GM18873 (cell line): ENCODE data around the gene BPIFB3.
"Not testable (repeated sequence)": the region's sequence is repeated elsewhere in the genome, so short reads cannot be mapped to it uniquely, and the experiment has no call there.

ENCODE experiments used
- ATAC-seq: cut with Tn5 transposase; IDR thresholded peaks from one replicate; pipeline ENCODE4 v1.9.1; 2021; ENCODE audit warnings: mild to moderate bottlenecking, moderate library complexity, moderate number of reproducible peaks; ENCODE audit not compliant: unreplicated experiment, low FRiP score

The BPIFB3 gene

DNA sequence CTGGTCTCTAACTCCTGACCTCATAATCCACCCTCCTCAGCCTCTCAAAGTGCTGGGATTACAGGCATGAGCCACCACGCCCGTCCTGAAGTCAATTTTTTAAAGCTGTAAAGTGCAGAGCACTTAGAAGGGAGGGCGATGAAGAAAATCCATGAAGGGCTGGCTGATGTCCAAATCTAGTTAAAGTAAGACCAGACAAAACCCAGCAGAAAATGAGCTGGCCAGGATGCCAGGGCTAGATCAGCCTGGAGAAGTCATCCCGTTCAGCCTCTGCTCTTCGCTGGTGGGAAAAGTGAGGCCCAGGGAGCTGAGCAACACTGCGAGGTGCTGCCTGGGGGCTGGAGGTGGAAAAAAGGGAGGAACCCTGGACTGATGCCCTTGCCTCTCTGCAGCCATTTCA lies 28.8 kb downstream of the BPIFB3 start:
- ATAC-seq: no peak

DNA sequence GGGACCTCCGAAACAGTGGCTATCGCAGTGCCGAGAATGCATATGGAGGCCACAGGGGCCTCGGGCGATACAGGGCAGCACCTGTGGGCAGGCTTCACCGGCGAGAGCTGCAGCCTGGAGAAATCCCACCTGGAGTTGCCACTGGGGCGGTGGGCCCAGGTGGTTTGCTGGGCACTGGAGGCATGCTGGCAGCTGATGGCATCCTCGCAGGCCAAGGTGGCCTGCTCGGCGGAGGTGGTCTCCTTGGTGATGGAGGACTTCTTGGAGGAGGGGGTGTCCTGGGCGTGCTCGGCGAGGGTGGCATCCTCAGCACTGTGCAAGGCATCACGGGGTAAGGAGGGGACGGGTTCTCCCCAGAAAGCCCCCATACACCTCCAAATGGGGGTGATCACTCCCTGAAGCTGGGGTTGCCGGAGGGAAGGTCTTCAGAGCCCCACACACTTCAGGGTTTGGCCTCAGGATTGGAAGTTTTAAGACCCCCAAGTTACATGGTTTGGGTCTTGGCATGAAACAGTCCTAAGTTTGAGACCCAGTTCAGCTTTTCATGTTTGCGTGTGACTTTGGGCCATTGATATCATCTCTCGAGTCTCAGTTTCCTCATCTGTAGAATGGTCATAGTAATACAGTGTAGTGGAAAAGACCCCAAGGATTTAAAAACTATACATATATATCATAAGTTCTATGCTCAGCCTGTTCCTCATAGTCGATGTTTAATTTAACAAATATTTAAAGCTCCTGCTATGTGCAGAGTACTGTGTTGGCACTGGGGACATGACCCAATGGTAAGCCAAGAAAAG lies 30.0 kb downstream of the BPIFB3 start:
- no peak for ATAC-seq

DNA sequence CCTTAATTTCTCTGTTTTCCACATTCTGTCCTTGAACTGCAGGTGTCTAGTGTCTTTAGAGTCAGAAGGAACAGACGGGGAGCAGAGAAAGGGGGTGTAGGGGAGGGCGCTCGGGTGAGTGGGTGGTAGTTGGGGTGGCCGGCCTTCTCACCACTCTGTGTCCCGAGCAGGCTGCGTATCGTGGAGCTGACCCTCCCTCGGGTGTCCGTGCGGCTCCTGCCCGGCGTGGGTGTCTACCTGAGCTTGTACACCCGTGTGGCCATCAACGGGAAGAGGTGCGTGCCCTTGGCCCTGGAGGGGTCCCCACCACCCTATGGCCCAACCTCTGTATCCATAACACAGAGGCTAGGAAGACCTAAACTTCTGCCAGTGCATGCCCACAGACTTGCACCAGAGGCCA lies 31.0 kb downstream of the BPIFB3 start:
- no peak for ATAC-seq

DNA sequence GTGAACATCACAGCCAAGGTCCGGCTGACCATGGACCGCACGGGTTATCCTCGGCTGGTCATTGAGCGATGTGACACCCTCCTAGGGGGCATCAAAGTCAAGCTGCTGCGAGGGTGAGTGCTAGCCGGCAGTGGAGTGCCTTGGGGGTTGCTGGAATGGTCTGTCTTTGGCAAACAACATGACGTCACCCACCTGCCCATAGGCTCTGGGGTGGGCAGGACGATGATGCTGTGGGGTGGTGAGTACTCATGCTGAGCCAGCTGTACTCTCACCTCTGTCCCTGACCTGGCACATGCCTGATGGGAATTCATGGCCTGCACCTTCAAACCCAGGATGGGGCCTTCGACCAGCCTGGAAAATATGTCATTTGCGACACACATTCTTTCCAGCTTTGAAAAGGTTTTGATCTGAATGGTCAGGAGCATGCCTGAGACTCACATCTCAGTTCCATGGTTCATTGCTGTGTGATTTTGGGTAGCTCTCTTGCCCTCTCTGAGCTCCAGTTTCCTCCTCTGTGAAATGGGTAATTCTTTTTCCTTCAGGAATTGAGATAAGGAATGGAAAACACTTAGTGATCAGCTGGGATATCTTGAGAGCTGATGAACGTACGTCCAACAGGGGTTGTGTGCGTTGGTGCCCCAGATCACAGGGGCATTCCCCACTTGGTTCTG lies 32.5 kb downstream of the BPIFB3 start:
- no peak for ATAC-seq

DNA sequence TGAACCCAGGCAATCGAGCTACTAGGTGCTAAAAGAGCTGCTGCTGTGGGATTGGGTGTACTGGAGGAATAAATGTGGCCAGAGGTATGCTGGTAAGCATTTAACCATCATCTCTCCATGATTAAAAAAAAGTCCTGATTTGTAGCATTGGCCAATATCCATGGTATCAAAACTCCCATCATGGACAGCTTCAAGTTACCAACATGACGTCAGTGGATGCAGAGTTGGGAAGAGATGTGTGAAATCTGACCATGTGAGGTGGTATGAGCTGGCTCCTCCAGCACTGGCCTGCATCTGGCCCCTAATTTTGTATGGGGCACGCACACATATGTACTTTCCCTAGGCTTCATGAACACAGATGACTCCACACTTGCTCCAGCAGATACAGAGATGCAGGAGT lies 37.4 kb downstream of the BPIFB3 start:
- no peak for ATAC-seq

DNA sequence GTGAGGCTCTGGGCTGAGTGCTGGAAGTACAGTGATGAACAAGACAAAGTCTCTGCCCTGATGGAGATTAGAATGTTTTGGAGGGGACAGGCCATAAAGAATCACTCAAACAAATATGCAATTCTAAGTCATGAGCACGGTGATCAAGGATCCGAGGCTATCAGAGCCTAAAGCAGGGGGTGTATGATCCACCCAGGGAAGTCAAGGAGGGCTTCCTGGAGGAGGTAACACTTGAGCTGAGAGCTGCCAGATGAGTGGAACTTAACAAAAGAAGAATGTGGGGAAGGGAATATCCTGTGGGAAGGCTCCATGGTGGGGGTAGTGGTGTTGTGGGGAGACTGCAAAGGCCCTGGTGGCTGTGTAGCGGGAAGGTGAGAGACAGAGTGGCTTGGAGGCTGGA lies 38.0 kb downstream of the BPIFB3 start:
- ATAC-seq: no peak

DNA sequence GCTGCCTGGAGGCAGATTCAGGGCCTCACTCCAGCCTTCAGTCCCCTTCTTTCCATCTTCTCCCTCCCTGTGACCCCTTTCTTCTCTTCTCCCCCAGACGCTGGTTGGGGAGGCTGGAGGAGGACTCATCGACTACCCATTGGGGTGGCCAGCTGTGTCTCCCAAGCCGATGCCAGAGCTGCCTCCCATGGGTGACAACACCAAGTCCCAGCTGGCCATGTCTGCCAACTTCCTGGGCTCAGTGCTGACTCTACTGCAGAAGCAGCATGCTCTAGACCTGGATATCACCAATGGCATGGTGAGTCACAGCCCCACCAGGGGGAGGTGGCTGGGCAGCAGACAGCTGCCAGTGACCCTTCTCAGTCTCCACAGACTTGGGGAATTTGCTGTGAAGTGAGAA lies 38.7 kb downstream of the BPIFB3 start:
- ATAC-seq: no peak

DNA sequence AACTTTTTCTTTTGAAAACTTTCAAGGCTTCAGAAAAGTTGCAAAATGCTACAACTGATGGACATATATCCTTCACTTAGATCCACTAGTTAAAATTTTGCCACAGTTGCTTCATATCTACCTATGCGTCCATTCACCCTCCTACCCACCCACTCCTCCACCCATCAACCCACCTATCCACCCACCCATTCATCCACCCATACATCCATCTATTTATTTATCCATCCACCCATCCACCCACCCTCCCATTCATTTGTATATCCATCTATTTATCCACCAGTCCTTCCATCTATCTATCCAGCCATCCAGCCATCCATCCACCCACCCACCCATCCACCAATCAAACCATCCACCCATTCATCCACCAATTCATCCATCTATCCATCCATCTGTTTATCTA lies 39.4 kb downstream of the BPIFB3 start:
- ATAC-seq: no peak

DNA sequence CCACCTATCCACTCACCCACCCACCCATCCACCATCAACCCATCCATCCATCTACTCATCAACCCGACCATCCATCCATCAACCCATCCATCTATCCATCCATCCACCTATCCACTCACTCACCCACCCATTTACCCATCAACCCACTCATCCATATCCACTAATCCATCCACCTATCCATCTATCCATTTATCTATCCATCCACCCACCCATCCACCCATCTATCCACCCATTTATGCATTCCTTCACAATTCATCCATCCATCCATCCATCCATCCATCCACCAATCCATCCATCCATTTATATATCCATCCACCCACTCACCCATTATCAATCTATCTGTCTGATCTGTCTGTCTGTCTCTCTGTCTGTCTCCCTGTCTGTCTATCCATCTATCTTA lies 39.9 kb downstream of the BPIFB3 start:
- ATAC-seq: no peak

DNA sequence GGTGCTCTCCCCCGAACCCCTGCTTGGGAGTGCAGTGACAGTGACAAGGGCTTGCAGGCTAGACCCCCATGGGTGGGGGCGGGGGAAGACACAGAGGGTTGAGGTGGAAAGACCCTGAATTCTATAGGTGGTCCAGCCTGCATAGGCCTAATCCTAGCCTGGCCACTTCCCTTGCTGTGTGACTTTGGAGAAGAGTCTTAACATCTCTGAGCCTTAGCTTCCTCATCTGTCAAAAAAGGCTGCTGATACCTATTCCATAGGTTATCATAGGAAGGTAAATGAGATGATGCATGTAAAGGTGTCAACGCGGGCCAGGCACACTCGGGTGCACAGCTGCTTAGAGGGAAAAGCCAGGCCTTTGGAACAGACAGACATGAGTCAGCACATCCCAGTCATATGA lies 41.5 kb downstream of the BPIFB3 start:
- no peak for ATAC-seq

DNA sequence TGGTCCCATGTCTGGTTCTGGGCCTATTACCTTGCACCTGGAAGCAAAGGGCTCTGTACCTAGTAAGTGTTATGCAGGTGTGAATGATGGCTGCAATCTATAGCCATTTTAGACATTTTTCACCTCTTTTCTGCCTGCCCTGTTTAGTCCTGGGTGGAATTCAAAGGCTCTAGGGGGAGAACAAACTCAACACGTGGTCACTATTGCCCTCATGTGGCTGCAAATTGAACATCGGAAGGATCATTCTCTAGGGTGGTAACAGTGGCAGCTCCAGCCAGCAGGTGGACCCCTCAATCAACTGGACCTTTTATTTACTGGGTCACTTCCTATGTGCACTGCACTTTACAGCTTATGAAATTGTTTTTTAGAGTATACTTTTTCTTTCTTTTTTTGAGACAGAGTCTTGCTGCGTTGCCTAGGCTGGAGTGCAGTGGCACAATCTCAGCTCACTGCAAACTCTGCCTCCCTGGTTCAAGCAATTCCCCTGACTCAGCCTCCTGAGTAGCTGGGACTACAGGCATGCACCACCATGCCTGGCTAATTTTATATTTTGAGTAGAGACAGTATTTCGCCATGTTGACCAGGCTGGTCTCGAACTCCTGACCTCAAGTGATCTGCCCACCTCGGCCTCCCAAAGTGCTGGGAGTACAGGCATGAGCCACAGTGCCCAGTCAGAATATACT lies 42.3 kb downstream of the BPIFB3 start:
- ATAC-seq: not testable (repeated sequence)

DNA sequence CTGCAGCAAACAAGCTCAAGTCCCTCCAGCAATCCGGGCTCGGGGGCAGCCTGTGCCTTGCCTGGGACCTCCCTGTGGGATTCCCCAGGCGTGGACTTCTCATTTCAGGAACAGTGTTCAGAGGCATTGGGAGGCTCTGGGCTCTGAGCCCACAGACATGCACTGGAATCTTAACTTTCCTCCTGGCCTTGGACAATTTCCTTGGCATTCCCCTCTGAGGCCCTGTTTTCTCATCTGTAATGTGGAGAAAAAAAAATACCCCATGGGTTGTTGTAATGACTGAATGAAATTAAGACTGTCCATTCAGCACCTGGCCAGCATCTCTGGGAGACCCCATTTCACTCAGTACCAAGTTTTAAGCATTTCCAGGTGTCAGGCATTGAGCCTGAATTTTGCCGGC lies 43.3 kb downstream of the BPIFB3 start:
- ATAC-seq: no peak

DNA sequence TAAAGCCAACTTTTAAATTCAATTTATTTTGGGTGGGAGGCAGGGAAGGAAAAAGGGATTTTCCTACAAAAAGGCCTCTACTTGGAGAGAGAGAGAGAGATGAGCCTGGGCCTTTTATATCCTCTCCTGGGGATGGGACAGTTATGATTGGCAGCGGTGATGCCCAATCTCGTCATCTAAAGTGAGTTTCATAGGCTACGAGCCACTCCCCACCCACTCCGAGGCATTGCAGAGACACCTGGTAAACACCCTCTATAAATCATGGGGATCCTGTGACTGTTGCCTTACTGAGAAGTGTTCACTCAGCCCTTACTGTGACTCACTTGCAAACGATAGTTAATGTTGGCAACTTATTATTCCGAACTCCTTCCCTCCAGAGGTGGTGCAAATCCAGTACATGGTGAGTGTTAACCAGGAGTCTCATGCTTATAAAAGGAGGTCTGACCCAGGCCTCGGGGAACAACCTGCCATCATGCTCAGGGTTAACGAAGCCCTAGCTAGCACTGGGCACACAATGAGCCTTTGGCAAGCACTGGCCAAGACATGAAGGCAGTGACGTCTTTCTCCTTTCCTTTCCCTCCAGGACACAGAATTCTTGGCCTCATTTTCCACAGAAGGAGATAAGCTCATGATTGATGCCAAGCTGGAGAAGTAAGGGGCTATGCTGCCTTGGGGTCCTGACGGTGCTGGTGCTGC lies 46.3 kb downstream of the BPIFB3 start:
- no peak for ATAC-seq

DNA sequence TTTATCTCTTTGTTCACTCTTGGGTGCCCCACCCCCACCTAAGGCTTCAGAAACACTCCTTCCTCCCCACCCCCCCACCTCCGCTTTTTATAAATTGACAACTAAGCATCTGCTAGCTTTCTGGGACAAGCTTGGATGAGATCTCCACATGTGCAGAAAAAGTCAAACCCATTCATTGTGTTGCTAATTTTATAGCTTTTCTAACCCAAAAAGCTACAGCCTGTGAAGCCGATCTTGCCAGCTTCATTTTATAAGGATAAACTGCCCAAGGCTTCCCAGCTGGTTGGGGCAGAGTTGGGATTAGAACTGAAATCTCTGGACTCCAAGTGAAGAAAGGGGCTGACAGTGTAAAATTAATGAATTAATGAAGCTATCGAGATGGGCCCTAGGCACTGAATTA lies 49.9 kb downstream of the BPIFB3 start:
- ATAC-seq: no peak

DNA sequence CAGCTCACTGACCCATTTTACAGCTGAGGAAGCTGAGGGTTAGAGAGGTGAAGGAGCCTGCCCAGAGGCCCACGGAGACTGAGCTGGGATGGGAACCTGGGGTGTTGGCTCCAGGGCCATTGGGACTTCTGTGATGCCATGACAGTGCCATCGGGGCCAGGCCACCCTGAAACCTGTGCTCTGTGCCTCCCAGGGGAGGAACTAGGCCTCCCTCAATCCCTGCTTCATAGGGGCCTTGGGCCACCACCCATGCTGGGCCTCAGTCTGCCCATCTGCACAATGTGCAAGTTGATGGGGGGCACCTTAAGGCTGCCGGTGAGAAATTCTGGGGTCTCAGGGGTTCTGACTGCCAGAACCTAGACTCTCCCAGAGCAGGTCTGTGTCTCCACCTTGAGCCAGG lies 50.6 kb downstream of the BPIFB3 start:
- no peak for ATAC-seq

DNA sequence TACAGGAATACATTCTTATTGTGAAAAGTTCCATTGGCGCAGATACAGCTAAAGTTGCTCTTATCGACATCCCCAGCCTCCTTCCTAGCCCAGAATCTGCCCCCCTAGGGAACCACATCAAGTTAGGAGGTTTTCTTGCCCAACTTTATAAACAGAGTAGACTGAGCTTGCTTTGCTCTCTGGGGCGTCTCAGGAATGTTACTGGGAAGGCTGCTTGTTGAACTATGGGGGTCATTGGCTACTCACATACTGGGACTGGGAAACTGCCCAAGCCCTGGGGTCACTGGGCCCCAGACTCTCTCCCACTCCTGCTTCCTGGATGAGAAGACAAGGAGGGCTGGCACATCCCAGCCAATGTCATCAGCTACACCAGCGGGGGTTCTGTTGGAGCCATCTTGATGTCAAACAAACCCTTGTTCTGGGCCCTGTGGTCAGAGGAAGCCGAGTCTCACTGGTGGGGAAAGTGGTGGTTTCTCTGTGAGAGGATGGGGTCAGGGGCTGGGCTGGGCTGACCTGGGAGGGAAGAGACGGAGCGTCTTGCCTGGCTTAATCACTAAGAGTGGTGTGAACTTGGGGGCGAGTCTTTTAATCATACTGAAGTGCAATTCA lies 51.7 kb downstream of the BPIFB3 start:
- ATAC-seq: no peak

DNA sequence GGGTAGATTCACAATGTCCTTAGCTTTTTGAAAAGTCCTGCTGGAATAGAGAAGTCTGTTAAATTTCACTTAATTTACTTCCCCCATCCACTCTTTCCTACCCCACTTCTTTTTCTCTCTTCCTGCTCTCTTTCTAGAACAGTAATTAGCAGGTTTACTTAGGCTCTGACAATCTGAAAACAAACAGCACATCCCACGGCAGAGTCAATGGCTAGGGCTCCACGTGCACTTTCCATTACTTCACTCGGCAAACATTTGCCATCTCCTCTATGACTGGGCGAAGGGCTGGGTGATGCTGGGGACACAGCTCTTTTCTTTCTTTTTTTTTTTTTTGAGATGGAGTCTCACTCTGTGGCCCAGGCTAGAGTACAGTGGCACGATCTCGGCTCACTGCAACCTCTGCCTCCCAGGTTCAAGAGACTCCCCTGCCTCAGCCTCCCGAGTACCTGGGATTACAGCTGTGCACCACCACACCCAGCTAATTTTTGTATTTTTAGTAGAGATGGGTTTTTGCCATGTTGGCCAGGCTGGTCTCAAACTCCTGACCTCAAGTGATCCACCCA lies 52.4 kb downstream of the BPIFB3 start:
- ATAC-seq: not testable (repeated sequence)

DNA sequence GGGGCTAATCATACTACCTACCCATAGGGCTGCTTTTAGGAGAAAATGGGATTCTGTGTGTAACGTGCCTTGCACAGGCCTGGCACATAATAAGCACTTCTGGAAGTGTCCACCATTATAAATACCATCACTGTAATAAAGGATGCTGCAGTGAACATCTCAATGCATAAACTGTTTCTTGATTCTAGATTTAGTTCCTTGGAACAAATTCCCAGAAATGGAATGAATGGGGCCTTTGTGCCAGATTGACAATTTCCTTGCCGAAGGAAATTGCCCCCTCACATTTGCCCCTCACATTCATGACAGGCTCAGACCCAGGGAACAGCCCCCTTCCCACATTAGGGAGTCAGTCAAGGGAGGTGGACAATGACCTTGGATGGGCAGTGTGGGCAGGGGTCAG lies 55.0 kb downstream of the BPIFB3 start:
- ATAC-seq: no peak

DNA sequence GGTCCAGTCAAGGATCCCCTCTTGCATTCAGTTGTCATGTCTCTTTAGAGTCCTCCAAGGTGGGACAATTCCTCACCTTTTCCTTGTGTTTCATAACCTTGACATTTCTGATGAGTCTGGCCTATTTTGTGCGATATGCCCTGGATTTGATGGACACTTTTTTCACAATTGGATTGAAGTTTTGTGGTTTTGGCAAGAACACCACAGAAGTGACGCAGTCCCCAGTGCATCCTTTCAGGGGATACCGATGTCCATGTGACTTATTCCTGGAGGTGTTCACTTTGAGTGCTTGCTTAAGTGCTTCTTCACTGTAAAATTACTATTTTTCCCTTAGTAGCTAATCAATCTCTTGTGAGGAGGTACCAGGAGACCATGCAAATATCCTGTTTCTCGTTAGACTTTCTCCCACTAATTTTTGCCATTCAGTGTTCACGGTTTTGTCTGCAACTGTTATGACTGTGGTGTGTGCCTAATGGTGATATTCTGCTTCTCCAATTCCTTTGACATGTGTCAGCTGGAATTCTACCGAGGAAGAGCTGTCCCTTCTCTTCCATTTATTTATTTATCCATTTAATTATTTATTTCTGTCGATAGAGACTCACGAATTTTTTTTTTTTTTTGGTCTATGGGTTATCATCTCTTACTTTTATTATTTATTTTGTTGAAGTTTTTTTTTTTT lies 56.6 kb downstream of the BPIFB3 start:
- no peak for ATAC-seq

DNA sequence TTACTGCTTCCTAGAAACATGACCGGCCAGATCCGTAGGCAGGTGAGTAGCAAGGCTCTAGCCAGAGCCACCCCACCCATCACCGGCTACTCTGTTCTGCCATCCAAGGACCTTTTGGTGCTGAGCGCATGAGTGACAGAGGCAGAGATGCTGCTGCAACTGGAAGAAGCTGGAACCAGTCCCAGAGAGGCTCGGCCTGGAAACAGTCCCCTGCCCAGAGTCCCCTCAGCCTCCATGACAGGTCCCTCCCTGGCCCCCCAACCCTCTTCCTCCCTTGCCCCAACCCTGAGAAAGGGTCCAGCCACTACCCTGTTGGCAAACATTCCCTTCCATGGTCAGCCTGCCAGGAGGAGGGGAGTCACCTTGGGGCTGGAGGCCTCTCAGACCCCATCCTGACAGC lies 57.6 kb downstream of the BPIFB3 start:
- ATAC-seq: no peak
